C1 segment of cervical spinal cord (tissue), 14 donors: ENCODE results near the gene KAZN.
A peak's percentile ranks its signal among the peaks of the same experiment; 100 is the strongest.

Source experiments
- DNase-seq, 14 donors: peaks; one replicate each; lab custom pipeline; 2025; lab: John Stamatoyannopoulos, UW

KAZN gene

DNA sequence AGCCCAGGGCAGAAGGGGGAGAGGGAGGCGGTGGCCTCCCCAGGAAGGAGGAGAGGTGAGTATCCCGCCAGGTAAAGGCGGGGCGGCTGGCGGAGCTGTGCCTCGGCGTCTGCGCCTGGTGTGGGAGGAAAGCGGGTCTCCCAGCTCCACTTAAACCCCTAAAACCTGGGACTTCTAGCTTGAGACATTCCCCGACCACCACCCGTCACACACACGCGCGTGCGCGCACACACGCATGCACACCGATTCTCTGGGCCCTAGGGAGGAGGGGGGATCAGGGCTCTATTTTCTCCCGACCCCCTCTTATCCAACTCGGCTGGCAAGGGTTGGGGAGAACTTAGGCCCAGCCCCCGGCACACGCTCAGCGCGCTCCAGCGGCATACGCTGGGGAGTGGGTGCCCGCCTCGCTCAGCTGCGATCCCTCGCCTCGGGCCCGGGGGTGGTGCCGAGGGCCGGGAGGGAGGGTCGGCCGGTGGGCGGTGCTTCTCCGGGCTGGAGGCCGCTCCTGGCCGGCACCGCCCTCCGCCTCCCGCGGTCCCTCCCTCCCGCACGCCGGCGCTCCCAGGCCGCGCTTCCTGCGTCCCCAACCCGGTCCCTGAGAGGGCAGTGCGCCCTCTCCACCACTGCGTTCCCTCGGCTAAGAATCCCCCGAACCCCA, 554.8 kb downstream of the KAZN start, which contains the start of gene TMEM51:
TSS of gene TMEM51 (plus strand) at position 564 of the 658 bp plus-strand sequence. CDS start 61,341 bp downstream, outside the sequence.
- DNase-seq, result peak in 6 of 14 donors; percentile 38 to 69 (median 47)

DNA sequence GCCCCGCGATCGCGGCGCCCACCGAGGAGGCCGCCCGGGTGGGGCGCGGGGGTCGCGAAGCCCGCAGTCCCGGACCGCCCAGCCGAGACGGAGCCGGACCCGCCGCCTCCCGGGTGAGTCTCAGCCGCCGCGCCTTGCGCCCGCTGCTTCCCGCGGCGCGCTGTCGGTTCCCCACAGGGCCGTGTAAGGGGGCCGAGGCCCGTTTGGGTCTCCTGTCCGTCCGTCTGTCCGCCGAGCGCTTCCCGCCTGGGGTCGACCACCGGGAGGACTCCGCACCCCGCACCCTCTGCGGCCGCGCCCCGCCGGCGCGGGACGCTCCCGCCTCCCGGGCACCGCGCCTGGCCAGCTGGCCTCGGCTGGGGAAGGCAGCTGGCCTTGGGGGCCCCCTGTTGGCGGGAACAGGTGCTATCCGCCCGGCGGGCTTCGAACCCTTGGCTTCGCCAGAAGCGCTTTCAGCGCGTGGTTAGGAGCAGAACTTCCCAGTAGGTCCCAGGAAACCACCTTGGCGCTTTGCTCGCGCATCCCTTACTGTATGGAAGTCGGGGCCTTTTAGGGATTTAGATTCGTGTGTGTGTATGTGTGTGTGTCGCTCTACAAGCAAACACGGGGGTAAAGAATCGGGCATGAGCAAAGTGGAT, 555.5 kb downstream of the KAZN start:
- DNase-seq, result peak in 8 of 14 donors; percentile 15 to 78 (median 35)

DNA sequence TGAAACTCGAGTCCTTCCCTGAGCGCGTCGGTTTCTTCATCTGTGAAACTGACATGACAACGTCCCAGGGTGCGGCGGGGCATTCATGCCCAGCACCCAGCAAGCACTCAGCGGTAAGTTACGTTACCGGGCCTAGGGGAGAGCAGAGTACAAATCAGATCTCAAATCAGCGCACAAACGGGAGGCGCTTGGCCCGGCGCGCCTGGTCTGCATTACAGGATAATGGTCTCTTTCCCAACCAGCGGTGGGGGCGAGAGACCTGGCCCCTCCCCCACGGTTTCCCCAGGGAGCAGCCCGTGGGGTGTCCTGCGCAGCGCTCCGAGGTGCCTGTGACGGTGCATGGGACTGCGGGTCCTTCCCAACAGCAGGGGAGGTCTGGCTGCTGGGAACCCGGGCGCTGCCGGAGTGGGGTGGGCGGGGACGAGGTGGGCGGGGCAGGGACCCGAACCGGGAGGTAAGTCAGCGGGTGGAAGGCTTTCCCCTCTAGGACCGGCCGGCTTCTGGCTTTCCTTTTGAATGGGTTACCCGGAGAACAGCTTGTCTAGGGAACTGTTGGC, 556.1 kb downstream of the KAZN start:
- DNase-seq, result peak in 2 of 14 donors; percentile 27 to 43

DNA sequence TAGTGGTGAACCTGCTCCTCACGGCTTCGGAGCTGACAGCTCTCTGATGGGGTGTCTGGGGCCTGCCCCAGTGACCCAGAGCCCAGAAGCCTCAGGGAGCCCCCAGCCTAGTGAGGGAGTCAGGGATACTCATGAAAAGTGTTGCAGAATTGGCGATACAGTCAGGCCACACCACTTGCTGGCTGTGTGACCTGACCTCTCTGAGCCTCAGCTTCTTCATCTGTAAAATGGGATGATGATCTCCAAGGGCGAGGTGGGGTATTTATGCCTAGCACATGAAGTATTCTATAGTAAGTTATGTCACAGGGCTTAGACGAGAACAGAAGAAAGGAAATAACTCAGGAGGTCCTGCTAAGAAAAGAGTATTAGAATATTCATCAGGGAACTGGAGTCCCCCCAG, 556.7 kb downstream of the KAZN start:
- no peak for DNase-seq

DNA sequence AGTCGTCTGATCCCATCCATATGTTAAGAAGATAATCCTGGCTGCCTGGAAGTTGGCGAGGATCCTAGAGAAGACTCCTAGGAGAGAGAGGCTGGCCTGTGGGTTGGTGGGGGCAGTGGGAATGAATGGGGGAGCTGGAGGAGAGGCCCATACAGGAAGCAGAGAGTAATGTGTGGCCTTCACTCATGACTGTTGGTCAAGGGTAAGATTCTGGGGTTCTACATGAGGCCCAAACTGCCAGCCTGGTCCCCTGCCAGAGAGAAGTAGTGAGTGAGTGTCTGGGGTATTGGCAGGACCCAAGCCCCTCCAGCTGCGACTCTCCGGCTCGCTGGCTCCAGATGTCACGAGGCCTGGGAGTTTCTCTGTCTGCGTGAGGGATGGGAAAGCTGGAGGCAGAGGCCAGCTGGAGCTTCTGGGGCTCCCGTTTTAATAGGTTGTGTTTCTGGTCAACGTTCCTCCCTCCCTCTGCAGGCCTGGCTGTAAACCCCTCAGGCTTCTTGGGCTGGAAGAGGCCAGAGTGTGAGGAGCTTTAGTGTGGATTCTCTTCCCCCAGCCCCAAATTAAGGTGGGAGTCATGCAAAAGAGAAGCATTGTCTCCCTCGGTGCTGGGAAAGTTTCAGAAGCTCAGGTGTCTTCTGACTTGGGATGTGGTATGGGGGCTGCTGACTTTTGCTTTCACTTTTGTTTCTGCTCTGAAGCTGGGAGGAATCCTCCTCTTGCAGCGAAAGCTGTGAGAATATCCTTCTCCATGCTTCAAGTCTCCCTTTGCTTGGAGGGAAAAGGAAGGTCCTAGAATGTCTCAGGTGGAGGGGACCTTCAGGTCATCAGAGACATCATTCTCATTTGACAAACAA, 557.6 kb downstream of the KAZN start:
- DNase-seq, result peak in 1 of 14 donors; percentile 23

DNA sequence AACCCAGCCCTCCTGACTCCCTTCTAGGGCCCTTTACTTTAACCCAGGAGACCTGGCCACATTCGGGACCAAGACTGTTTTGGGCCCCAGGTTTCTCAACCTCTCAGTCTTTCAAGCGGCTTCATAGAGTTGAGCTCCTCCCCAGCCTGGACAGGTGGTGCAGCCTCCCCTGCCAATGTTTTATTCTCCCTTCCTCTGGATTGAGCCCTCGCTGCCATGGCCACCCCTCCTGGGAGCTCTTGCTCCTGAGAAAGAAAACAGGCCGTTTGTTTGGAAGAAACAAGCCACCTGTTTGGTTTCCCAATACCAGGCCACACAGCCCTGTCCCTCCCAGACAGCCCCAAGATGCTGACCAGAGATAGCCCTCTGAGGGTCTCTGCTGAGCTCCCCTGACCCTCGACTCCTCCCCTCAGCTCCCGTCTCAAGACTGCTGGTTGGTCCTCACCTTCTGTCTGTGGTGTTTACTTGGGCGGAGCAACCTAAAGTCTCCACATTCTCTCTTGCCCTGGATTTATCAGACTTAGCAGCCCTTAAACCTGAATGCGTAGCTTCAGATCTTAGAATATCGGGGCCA, 558.4 kb downstream of the KAZN start:
- DNase-seq, result peak in 1 of 14 donors; percentile 66

DNA sequence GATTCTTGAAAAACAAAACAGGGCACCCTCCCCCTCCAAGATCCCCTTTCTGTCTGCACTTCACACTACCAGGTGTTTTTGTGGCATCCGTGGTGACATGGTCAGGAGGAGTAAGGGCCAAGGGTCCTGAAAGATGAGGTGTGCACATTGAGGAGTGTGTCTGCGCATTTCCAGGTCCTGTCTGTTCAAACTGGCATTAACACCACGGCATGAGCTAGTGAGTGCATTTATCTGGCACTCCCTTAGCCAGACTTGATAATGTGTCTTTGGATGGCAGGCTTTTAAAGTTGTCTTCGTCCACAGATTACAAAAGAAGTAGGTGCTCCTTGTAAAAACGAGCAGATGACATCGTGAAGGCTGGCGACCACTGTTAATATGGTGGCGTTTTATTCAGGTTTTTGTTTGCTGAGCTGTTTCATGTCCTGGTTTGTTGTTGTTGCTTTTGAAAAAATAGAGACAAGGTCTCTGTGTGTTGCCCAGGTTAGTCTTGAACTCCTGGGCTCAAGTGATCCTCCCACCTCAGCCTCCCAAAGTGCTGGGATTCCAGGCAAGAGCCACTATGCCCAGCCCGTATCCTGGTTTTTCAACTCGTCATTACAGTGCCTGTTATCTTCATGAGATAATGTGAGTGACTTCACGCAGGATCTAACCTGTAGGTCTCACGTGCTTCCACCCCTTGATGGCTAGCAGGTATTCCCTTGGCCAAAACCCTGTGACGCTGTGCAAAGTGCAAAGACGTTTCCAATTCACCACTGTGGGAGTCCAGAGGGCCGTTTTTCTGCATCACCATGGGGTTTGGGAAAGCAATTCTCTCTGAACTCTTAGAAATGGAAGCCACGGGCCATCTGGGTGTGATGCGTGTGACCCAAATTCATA, 559.3 kb downstream of the KAZN start:
- peak in 1 of 14 donors; percentile 36 for DNase-seq

DNA sequence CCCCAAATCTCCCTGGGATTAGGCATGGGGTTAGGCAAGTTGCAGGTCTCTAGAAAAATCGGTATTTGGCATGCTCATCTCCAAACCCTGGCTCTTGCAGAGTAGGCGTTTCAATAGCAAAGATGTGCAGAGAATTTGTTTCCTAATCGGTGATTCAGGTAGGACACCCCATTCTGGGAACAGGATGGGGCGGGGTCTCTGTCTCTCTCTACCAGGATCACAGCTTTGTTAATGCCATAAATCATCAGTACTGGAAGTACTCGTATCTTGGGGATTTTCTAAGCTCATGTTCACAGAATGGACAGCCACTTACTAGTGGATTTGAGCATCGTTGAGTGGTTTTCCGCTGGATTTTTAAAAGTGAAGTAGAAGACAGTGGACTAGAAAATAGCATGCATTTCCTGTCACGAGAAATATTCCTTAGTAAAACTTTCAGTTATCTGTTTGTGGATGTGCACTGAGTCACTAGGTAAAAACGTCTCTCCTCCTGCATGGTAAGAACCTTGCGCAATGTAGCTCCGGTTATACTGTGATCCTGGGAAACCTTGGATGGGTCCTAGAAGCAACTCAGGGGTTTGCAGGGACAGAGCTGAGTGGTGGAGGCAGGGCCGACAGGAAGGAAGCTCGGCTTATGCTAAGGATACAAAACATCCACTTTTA, 560.2 kb downstream of the KAZN start:
- DNase-seq, result no peak

DNA sequence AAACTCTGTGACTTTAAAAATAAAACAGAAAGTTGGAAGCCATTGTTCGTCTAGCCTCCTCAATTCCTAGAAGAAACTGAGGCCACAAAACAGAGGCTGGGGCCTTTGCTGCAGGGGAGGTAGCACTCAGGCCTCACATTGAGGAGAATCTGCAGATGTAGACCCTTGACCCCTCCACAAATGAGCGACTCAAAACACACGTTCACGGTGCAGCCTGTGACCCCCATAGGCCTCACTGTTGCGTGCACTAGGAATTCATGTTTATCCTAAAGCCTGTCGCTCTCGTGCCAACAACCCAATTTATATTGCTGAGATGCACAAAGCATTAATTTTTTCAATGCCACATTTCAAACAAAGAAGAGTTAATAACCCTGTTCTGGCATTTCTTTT, 560.7 kb downstream of the KAZN start:
- no peak for DNase-seq

DNA sequence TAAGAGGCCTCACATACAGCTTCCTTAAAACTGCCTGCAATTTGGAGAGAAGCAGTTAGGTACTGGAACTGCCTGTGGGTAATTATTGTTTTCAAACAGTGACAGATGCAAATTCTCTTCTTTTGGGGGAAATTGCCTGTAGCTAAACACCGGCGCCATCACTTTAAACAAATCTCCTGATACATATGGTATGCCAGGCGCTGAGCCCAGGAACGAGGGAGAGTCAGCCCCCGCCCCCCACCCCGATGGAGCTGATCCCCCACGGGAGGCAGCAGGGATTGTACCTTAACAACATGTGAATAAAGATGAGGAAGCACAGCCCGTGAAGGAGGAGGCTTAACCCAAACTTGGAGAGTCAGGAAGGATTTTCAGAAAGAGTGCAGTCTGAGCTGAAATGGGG, 562.1 kb downstream of the KAZN start:
- no peak for DNase-seq

DNA sequence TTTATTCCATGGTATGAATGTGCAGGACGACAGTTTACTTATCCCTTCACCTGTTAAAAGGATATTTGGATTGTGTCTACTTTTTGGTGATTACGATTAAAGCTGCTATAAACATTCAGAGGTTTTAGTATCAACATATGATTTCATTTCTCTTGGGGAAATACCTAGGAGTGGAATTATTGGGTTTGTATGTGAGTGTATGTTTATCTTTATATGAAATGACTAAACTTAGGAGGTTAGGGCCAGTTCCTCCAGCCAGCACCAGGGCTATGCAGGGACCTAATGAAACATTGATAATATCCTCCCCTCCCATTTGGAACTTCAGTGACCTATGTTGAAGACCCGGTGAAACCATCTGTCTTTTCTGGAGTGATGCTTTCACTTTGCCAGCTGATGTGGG, 568.9 kb downstream of the KAZN start:
- DNase-seq, result no peak
